GM18868 (cell line): ENCODE results near the gene EPB41L4B.
"Not testable (repeated sequence)": the region's sequence is repeated elsewhere in the genome, so short reads cannot be mapped to it uniquely, and the experiment has no call there.

Experiments used
- ATAC-seq: cut with Tn5 transposase; IDR thresholded peaks from one replicate; pipeline ENCODE4 v1.9.1; 2021; ENCODE audit warnings: mild to moderate bottlenecking, moderate library complexity; ENCODE audit not compliant: unreplicated experiment

The EPB41L4B gene

DNA sequence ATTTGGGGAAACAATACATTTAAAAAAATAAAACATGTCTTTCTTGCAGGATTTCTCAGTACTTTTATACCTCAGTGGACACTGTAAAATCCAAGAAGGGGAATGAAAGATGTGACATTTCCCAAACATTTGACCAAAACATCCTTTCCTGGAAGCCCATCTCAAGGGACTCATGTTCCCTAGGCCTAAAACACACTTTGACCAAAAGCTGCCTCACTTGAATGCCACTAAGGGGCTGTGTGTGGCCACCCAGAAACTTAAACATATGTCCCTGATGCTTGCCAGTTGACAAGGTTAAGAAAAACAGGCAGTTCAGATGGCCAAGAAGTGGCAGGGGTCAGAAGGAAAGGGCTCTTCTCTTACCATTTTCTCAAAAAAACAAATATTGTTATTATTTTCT is 73.6 kb downstream of the EPB41L4B start:
- no peak for ATAC-seq

DNA sequence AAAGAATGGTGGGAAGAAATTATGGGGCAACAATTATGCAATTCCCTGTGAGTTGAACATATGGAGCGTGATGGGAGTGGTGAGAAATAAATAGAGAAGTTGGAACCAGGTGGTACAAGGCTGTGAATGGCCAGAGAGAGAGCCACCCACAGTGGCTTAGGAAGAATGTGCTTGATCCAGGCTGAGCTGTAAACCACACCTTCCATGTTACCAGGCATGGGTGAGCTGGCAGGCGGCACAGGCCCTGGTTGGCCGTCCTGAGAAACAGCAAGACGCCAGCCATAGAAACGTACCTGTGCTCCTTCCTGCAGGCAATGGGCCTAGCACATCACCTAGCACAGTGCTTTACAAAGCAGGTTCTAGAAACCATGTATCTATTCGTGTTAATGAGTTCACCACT is 74.3 kb downstream of the EPB41L4B start:
- ATAC-seq = no peak

DNA sequence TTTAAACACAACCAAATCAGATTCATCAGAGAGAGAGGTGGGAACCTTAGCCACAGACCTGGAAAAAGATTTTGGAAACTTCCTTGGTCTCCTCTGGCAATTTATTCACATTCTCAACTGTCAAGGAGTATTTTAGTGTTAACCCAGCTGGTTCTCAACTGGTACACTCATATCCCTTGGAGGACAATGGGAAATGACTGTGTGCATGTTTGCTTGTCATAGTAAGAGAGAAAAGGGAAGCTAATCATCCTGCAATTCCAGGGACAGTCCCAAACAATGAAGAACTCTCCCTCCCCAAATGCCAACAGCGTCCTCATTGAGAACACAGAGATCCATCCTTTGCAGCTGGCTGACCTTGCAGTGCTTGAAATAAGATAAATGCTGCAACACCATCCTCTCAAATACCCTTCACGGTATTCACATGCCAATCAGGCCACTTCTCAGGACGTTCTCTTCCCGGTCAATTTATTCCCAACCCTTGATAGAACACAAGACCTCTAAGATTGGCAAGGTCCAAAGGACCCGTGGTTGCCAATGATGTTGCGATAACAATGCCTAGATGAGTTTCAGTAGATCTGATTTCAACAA is 75.5 kb downstream of the EPB41L4B start:
- no peak for ATAC-seq

DNA sequence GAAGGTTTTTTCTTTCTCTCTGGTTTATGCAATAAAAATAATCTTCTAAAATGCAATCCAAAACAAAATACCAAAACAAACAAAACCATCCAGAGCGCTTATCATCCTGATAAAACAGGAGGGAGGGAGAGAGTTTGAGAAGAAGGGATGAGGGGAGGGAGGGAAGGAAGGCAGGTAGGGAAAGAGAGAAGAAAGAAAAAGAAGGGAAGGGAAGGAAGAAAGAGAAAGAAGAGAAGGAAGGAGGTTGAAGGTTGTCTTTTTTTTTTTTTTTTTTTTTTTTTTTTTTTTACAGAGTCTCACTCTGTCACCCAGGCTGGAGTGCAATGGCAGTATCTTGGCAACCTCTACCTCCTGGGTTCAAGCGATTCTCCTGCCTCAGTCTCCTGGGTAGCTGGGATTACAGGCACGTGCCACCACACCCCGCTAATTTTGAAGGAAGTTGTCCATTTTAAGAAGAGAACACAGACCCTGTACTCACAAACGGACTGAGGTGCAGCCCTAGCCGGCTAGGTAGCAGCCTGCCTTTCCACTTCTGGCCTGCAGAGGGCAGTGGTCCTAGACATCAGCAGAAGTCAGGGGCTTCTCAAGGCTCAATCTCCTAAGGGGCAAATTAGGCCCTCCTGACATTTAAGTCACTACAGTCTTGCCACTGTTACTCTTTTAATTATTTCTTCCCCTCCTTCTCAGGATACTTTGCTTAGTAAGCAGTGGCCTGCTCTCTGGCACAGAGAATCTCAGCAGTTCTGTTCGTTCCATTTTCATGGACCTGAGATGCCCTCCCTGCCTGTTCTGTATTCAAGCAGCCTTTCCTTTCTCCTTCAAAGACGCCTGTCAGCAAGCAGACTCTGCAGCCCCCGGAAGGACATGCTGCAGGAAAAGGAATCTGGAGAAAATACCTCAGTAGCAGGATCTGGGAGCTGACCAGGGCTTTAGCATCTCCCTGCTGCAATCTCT is 76.4 kb downstream of the EPB41L4B start:
- ATAC-seq = peak; percentile 94

GRCh38 chr9:109242741-109243140 is 78.1 kb downstream of the EPB41L4B start:
- no peak for ATAC-seq

- ATAC-seq = no peak
Measured at GRCh38 chr9:109242014-109242413, 78.8 kb downstream of the EPB41L4B start.

- no peak for ATAC-seq
Measured at GRCh38 chr9:109241207-109241606, 79.7 kb downstream of the EPB41L4B start.

GRCh38 chr9:109239240-109239639 is 81.6 kb downstream of the EPB41L4B start:
- ATAC-seq = no peak

- ATAC-seq = no peak
Measured at GRCh38 chr9:109238655-109239054, 82.2 kb downstream of the EPB41L4B start.

GRCh38 chr9:109238125-109238524 is 82.7 kb downstream of the EPB41L4B start:
- peak; percentile 74 for ATAC-seq

GRCh38 chr9:109232449-109233237 is 88.2 kb downstream of the EPB41L4B start:
- ATAC-seq = no peak

DNA sequence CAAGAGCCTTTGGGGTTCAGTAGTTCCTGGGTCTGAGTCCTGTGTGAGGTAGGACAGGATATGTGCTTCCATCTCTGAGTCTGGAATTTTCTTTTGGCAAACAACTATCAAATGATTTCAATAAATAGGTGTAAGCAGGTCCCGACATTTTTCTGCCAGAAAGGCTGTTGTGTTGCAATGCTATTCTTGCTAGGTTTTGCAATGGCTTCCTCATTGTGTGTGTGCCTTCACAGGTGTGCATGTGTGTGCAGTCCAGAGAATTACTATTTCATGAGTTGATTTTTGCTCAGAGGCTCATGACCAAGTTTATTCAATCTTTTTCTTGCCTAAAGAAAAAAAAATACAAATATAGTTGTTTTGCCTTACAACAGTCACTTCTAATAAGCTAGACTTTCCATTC is 89.3 kb downstream of the EPB41L4B start:
- no peak for ATAC-seq

GRCh38 chr9:109230277-109230676 is 90.6 kb downstream of the EPB41L4B start:
- no peak for ATAC-seq

DNA sequence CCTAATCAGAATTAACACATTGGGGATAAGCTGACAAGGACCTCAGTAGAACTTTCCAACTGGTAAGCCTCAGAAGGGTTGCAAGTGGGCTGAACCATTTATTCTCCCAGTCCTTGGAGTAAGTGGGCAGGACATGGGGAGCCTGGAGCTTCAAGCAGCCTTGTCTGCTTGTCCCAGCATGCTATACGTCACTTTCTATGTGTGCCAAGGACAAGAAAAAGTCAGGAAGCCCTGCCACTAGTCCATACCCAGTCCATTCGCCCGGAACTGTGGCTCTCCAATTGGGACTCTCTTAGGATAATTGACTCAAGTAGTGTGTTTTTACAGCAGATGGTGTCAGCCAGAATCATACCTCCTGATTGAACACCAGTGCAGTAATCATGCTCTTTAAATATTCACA is 91.2 kb downstream of the EPB41L4B start:
- no peak for ATAC-seq

- no peak for ATAC-seq
Measured at GRCh38 chr9:109228093-109228642, 92.7 kb downstream of the EPB41L4B start.

GRCh38 chr9:109225629-109226028 is 95.2 kb downstream of the EPB41L4B start:
- no peak for ATAC-seq

DNA sequence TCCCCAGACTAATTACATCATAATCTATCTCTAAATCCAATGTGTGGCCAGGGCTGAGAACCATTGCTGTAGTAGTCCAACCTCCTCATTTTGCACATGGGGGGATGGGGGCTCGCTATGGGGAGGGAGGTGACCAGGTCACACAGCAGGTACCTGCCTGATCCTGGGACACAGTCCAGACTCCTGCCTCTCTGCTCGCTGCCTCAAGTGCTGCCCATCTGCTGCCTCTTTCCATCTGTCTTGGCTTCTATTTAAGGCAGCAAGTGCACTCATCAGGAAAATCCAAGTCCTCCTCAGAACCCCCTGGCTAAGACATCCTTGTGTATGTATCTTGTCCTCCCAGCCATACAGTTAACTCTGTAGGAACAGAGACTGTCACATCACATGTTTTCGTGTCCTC is 96.1 kb downstream of the EPB41L4B start:
- no peak for ATAC-seq

GRCh38 chr9:109218242-109218641 is 102.6 kb downstream of the EPB41L4B start:
- ATAC-seq = not testable (repeated sequence)

- ATAC-seq = no peak
Measured at GRCh38 chr9:109214414-109214813, 106.4 kb downstream of the EPB41L4B start.

DNA sequence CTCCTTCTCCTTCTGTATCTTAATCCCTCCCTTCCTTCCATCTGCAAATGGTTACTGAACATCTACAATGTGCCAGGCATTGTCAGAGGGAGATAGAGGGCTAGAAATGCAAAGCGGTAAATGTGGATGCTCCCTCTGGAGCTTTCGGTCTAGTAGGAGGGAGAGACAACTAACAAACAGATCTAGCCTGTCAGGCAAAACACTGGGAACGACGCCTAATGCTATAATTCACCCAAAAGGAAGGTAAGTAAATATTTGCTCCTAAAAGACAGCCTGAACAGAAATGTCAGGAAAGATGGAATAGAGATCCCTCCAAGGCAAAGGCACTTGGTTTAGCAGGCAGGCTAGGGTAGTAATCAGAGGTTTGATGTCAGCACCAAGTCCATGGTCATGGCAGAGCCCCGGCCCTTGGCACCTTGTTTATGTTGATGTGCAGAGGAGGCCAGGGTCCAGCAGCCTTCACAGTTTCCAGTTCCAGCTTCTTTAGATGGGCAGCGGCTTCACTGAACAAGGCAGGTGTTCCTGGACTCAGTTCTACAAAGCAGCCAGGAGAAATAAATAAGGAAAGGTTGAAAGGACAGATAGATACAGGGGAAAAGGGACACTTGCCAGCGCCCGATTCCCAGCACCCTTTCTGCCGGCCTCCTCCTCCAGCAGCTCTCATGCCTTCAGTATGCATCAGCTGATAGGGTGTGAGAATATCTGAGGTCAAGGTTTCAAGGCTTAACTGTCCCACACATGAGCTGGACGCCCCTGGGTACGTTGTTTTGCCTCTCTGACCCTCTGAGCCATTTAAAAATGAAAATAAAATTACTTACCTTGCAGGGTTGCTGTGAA is 107.4 kb downstream of the EPB41L4B start:
- no peak for ATAC-seq
